ENCODE data around the gene XRN2. TPM values are rescaled to one million over a fixed set of nuclear protein-coding genes. Genes with fewer than 3 reads are reported as not detected.
A peak's percentile ranks its signal among the peaks of the same experiment; 100 is the strongest.

XRN2 gene
- total and polyA plus RNA-seq, 2 of the 13 experiments (the other 11 are each of a cell fraction or from before 2014, with no cell fraction given): 90.3 to 171 TPM

DNA sequence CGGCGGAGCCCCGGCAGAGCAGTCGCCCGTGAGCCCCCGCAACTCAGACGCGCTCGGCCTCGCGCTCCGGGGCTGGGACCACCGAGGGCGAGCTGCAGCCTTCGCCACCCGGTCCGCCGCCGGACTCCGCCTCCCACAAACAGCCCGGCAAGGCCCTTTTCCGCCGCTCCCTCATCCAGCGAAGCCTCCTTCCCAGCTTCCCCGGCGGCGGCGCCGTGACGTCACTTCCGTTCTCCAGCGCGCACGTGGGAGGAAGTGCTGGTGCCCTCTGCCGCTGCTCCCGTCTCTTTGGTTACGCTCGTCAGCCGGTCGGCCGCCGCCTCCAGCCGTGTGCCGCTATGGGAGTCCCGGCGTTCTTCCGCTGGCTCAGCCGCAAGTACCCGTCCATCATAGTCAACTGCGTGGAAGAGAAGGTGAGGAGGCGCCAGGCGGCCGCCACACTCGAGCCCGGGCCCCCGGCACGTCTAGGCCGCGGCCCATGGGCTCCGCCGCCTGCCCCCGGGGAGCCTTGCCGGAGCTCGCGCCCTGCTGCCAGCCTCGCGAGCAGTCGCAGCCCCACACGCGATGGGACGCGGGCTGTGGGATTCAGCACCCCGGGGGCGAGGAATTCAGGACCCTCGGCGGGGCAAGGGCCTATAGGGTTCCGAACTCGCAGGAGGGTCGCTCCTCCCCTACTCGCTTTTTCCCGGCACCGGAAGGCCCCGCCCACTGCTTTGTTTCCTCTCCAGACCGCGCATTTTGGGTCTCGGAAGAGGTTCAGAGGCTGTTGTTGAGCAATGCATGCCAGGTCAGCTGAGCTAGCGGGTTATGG, at the start of gene XRN2 (continued):
- peak; percentile 91 for TF ChIP-seq NFAT5 (CRISPR knock-in tag; IDR thresholded peaks at IDR 0.05)
- peak; percentile 88 for TF ChIP-seq FOXO1 (CRISPR knock-in tag; IDR thresholded peaks at IDR 0.05)
- TF ChIP-seq, protein P1, sequence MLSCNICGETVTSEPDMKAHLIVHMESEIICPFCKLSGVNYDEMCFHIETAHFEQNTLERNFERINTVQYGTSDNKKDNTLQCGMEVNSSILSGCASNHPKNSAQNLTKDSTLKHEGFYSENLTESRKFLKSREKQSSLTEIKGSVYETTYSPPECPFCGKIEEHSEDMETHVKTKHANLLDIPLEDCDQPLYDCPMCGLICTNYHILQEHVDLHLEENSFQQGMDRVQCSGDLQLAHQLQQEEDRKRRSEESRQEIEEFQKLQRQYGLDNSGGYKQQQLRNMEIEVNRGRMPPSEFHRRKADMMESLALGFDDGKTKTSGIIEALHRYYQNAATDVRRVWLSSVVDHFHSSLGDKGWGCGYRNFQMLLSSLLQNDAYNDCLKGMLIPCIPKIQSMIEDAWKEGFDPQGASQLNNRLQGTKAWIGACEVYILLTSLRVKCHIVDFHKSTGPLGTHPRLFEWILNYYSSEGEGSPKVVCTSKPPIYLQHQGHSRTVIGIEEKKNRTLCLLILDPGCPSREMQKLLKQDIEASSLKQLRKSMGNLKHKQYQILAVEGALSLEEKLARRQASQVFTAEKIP (CRISPR knock-in tag; IDR thresholded peaks at IDR 0.05; ENCODE audit: borderline replicate concordance): no peak
- TF ChIP-seq BCLAF1 (IDR thresholded peaks at IDR 0.05): no peak
- TF ChIP-seq, protein P2, sequence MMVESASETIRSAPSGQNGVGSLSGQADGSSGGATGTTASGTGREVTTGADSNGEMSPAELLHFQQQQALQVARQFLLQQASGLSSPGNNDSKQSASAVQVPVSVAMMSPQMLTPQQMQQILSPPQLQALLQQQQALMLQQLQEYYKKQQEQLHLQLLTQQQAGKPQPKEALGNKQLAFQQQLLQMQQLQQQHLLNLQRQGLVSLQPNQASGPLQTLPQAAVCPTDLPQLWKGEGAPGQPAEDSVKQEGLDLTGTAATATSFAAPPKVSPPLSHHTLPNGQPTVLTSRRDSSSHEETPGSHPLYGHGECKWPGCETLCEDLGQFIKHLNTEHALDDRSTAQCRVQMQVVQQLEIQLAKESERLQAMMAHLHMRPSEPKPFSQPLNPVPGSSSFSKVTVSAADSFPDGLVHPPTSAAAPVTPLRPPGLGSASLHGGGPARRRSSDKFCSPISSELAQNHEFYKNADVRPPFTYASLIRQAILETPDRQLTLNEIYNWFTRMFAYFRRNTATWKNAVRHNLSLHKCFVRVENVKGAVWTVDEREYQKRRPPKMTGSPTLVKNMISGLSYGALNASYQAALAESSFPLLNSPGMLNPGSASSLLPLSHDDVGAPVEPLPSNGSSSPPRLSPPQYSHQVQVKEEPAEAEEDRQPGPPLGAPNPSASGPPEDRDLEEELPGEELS (CRISPR knock-in tag; IDR thresholded peaks at IDR 0.05): peak; percentile 91
- TF ChIP-seq, protein P3, sequence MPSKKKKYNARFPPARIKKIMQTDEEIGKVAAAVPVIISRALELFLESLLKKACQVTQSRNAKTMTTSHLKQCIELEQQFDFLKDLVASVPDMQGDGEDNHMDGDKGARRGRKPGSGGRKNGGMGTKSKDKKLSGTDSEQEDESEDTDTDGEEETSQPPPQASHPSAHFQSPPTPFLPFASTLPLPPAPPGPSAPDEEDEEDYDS (CRISPR knock-in tag; IDR thresholded peaks at IDR 0.05): peak; percentile 87
- TF ChIP-seq PHF21A (CRISPR knock-in tag; IDR thresholded peaks at IDR 0.05): peak; percentile 91
- TF ChIP-seq ZC3H13 (CRISPR knock-in tag; IDR thresholded peaks at IDR 0.05): peak; percentile 97
- peak; percentile 97 for TF ChIP-seq ZNF564 (CRISPR knock-in tag; IDR thresholded peaks at IDR 0.05)
- TF ChIP-seq MEIS1 (CRISPR knock-in tag; IDR thresholded peaks at IDR 0.05; ENCODE audit: borderline replicate concordance): peak; percentile 84
- TF ChIP-seq IRF2 (CRISPR knock-in tag; IDR thresholded peaks at IDR 0.05): peak; percentile 85
- TF ChIP-seq ZNF563 (CRISPR knock-in tag; IDR thresholded peaks at IDR 0.05): peak; percentile 99
- TF ChIP-seq TARDBP (CRISPR knock-in tag; IDR thresholded peaks at IDR 0.05): peak; percentile 70
- TF ChIP-seq ZNF749 (CRISPR knock-in tag; IDR thresholded peaks at IDR 0.05; ENCODE audit: borderline replicate concordance): peak; percentile 96; the same call in 1 of the 2 replicates
- TF ChIP-seq POLR2A (IDR thresholded peaks at IDR 0.05; ENCODE audit: insufficient read depth in 1 of 2, low read depth in 2 of 2, low read length in 2 of 2): peak; percentile 95 to 99

All from HepG2 (cell line).